Endothelial cell of umbilical vein (primary cell): ENCODE results near the gene ADAT3. TPM values are rescaled to one million over a fixed set of nuclear protein-coding genes. Genes with fewer than 3 reads are reported as not detected.

Experiments
- BruUV-seq: library from RNA; stranded (reverse); fragments of 400-500 nt; replicated peaks from 2 replicates; lab custom pipeline; 2021; lab: Mats Ljungman, UMichigan
- CTCF ChIA-PET: fragments of 300-600, 350-600 bp; sonication (Branson Sonifier 250); formaldehyde crosslinking; loops from one replicate; lab custom pipeline; 2021; ENCODE audit warnings: antibody characterized with exemption, inconsistent platforms; lab: Charles Lee
- POLR2A ChIA-PET: fragments of 300-600, 350-600 bp; sonication (Branson Sonifier 250); formaldehyde crosslinking; loops from one replicate; lab custom pipeline; 2021; ENCODE audit warnings: antibody characterized with exemption, inconsistent platforms; lab: Charles Lee
- DNase-seq: peaks from one replicate; pipeline ENCODE4 v3.0.0-alpha.2; 2011; ENCODE audit warnings: low read depth, low spot score
- FAIRE-seq: peaks from 2 replicates; lab custom pipeline; 2011; peaks lifted over from hg19 to GRCh38; lab: Jason Lieb, UNC
- H2AFZ ChIP-seq: 2 replicates; pipeline ENCODE4 v1.6.0; 2012; ENCODE audit warnings: low read depth, low read length, control low read depth, inconsistent platforms
- H3K27ac ChIP-seq: 2 replicates; pipeline ENCODE4 v1.5.1; 2011; ENCODE audit warnings: low read depth, mild to moderate bottlenecking, control low read depth, low read length, moderate library complexity; ENCODE audit not compliant: insufficient read depth
- H3K27me3 ChIP-seq, 2 experiments: 2 replicates each; pipeline versions ENCODE4 v1.6.0 to v1.6.1; 2011; ENCODE audit warnings: low read length in 2 of 2, mixed read lengths in 1 of 2; ENCODE audit not compliant: control insufficient read depth in 2 of 2, insufficient read depth in 2 of 2
- H3K36me3 ChIP-seq, 2 experiments: 2 replicates in 1 of 2; 3 replicates in 1 of 2; pipeline ENCODE4 v1.5.1; 2011; ENCODE audit warnings: low read length in 2 of 2, mild to moderate bottlenecking in 1 of 2, moderate library complexity in 1 of 2; ENCODE audit not compliant: control insufficient read depth in 2 of 2, insufficient read depth in 2 of 2; ENCODE audit errors: extremely low read depth in 1 of 2
- H3K4me1 ChIP-seq: 3 replicates; pipeline ENCODE4 v1.5.1; 2011; ENCODE audit warnings: mild to moderate bottlenecking, low read length; ENCODE audit not compliant: control insufficient read depth, insufficient read depth; ENCODE audit errors: extremely low read depth
- H3K4me2 ChIP-seq: 2 replicates; pipeline ENCODE4 v1.6.1; 2011; ENCODE audit warnings: low read length, control low read depth, mixed read lengths; ENCODE audit not compliant: insufficient read depth
- H3K4me3 ChIP-seq, 3 experiments: fragments of 200-600 bp in 1 of 3; sonication (generic), shearing (Covaris generic) in 1 of 3; replicated peaks in 1 of 3; 2 replicates each; pipeline ENCODE4 v1.5.1; 2011 to 2016; ENCODE audit warnings: control low read depth in 3 of 3, low read length in 3 of 3, mild to moderate bottlenecking in 2 of 3, inconsistent platforms in 1 of 3, low read depth in 1 of 3, moderate library complexity in 1 of 3; ENCODE audit not compliant: insufficient read depth in 1 of 3
- H3K79me2 ChIP-seq: 2 replicates; pipeline ENCODE4 v1.6.0; 2012; ENCODE audit warnings: low read length, inconsistent platforms; ENCODE audit not compliant: control insufficient read depth, insufficient read depth
- H3K9ac ChIP-seq: replicated peaks from 2 replicates; pipeline ENCODE3; 2011; ENCODE audit warnings: low read length, control low read depth; ENCODE audit not compliant: insufficient read depth; ENCODE audit errors: extremely low read depth
- H3K9me1 ChIP-seq: replicated peaks from 3 replicates; pipeline ENCODE4 v1.6.0; 2011; ENCODE audit warnings: mild to moderate bottlenecking, low read length; ENCODE audit not compliant: control insufficient read depth, insufficient read depth; ENCODE audit errors: extremely low read depth
- H3K9me3 ChIP-seq: replicated peaks from 2 replicates; pipeline ENCODE4 v1.5.1; 2012; ENCODE audit warnings: low read length, inconsistent platforms; ENCODE audit not compliant: control insufficient read depth, insufficient read depth
- H4K20me1 ChIP-seq: replicated peaks from 2 replicates; pipeline ENCODE3; 2011; ENCODE audit warnings: mild to moderate bottlenecking, low read length; ENCODE audit not compliant: control insufficient read depth, insufficient read depth; ENCODE audit errors: extremely low read depth
- EZH2 ChIP-seq: IDR thresholded peaks from 2 replicates; pipeline ENCODE4 v1.6.1; 2012; ENCODE audit warnings: borderline replicate concordance, low read depth, mild to moderate bottlenecking, moderate library complexity, low read length, inconsistent platforms; ENCODE audit not compliant: severe bottlenecking
- FOS ChIP-seq: IDR thresholded peaks from 2 replicates; pipeline ENCODE4 v1.6.1; 2011; ENCODE audit warnings: mild to moderate bottlenecking, low read length, moderate library complexity, borderline replicate concordance; ENCODE audit not compliant: insufficient read depth
- GATA2 ChIP-seq: IDR thresholded peaks from 2 replicates; pipeline ENCODE4 v1.7.0; 2011; ENCODE audit warnings: low read depth, mild to moderate bottlenecking, moderate library complexity, mixed read lengths, low read length; ENCODE audit not compliant: insufficient read length, insufficient read depth
- MYC ChIP-seq: IDR thresholded peaks from one replicate; pipeline ENCODE4 v1.6.1; 2011; ENCODE audit warnings: mild to moderate bottlenecking, low read depth, low read length
- POLR2A ChIP-seq: IDR thresholded peaks from 2 replicates; pipeline ENCODE4 v1.6.1; 2012; ENCODE audit warnings: low read depth, mild to moderate bottlenecking, control low read depth, low read length
- POLR2AphosphoS5 ChIP-seq: IDR thresholded peaks from 2 replicates; pipeline ENCODE4 v1.6.1; 2012; ENCODE audit warnings: low read depth, mild to moderate bottlenecking, control low read depth, low read length, moderate library complexity; ENCODE audit not compliant: insufficient read depth
- dilution Hi-C: fragments of 300-500 bp; cut with MboI; formaldehyde crosslinking; loops from one replicate; pipeline ENCODE4 v1.15.0; 2019; ENCODE audit warnings: low sequenced_read_pairs; ENCODE audit not compliant: extremely low pct_ligation_motif_present
- intact Hi-C: fragments of 100-400 bp; cut with micrococcal nuclease; formaldehyde crosslinking; loops from one replicate; pipeline ENCODE4 v1.10.0; 2022
- polyA plus RNA-seq, 4 experiments: library from polyadenylated mRNA; depleted of rRNA in 3 of 4; stranded (reverse) in 3 of 4; unstranded in 1 of 4; fragments of >200 nt; gene quantifications; 2 replicates each; pipeline versions ENCODE4 v1.2.1 to v1.2.3, GENCODE V29; 2011 to 2012; ENCODE audit warnings: missing spikeins in 1 of 4
- total RNA-seq: library from RNA; stranded (reverse); gene quantifications from 2 replicates; pipeline ENCODE4 v1.2.3, GENCODE V29; 2021
- TF ChIP-seq, protein P1 (sequence below), 2 donors: IDR thresholded peaks; 1 replicate in 1 of 2; 2 replicates in 1 of 2; pipeline ENCODE4 v1.5.1; 2011; ENCODE audit warnings: low read length in 2 of 2, mild to moderate bottlenecking in 2 of 2, moderate library complexity in 2 of 2, control low read depth in 1 of 2, inconsistent platforms in 1 of 2, low read depth in 1 of 2; ENCODE audit not compliant: insufficient read depth in 1 of 2; ENCODE audit errors: extremely low read depth in 1 of 2

ADAT3 gene
- total and polyA plus RNA-seq, 2 donors (not counting 3 experiments of a cell fraction or from before 2014, with no cell fraction given): 5.7 to 11.7 TPM

DNA sequence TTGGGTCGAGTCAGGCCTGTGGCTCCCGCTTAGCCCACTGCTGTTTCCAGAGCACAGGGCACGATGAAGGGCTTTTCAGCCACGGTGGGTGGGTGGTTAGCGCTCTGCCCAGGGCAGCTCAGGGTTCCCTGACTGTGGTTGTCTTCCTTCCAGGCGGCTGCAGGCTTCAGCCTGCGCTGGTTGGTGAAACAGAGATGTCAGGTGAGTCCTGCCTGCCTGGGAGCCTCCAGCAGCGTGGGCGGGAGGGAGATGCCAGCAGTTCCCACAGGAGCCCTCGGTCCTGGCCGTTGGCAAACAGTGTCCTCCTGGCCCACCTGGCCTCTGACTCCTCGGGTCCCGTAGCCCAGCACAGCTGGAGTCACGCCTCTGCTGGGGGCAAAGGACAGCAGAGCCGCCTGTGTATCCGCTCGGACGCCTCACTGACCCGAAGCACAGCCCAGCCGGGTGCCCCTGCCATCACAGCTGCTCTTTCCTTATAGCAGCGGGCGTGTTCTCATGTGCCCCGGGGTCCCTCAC lies 9.7 kb downstream of the ADAT3 start:
- H3K36me3 ChIP-seq: peaks cover 5 to 18% of the 10 kb centered on the region in 2 experiments
- no TSS peak for BruUV-seq
- H3K9me3 ChIP-seq: no peaks in the 10 kb centered on the region
- DNase-seq: no peak
- POLR2A ChIA-PET: no interaction called here
- no peak overlapping the region for H3K4me3 ChIP-seq
- no peak overlapping the region for H2AFZ ChIP-seq
- no peak for FAIRE-seq
- H3K9ac ChIP-seq: no peak overlapping the region
- no peaks in the 10 kb centered on the region for H4K20me1 ChIP-seq
- intact Hi-C loops (no loop called here), dilution Hi-C loops (no loop called here)
- TF ChIP-seq POLR2AphosphoS5: no peak
- TF ChIP-seq, protein P1, sequence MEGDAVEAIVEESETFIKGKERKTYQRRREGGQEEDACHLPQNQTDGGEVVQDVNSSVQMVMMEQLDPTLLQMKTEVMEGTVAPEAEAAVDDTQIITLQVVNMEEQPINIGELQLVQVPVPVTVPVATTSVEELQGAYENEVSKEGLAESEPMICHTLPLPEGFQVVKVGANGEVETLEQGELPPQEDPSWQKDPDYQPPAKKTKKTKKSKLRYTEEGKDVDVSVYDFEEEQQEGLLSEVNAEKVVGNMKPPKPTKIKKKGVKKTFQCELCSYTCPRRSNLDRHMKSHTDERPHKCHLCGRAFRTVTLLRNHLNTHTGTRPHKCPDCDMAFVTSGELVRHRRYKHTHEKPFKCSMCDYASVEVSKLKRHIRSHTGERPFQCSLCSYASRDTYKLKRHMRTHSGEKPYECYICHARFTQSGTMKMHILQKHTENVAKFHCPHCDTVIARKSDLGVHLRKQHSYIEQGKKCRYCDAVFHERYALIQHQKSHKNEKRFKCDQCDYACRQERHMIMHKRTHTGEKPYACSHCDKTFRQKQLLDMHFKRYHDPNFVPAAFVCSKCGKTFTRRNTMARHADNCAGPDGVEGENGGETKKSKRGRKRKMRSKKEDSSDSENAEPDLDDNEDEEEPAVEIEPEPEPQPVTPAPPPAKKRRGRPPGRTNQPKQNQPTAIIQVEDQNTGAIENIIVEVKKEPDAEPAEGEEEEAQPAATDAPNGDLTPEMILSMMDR (IDR thresholded peaks at IDR 0.05; ENCODE audit: extremely low read depth in 1 of 2, insufficient read depth in 1 of 2, low read depth in 1 of 2, low read length in 2 of 2): no peak
- TF ChIP-seq EZH2: no peak
- no peak for TF ChIP-seq GATA2
- no peak for TF ChIP-seq MYC
- no peak for TF ChIP-seq POLR2A
- no peak for TF ChIP-seq FOS
- no peak overlapping the region for H3K27ac ChIP-seq
- no peaks in the 10 kb centered on the region for H3K4me1 ChIP-seq
- peaks cover 23% of the 10 kb centered on the region for H3K79me2 ChIP-seq
- H3K9me1 ChIP-seq: no peaks in the 10 kb centered on the region
- CTCF ChIA-PET: interaction anchor here (0.9 kb wide), 1 partner anchor 50 kb away, joined by 5 read pairs; no protein-coding TSS in a partner anchor
- no peak overlapping the region for H3K4me2 ChIP-seq
- no peaks in the 10 kb centered on the region for H3K27me3 ChIP-seq
